H1 (cell line): ENCODE measurements around the gene LCA5. TPM values are rescaled to one million over a fixed set of nuclear protein-coding genes. Genes with fewer than 3 reads are reported as not detected.

ENCODE experiments used
- CTCF ChIA-PET: fragments of 300-600 bp; sonication (Branson Sonifier 250); formaldehyde crosslinking; loops from one replicate; lab custom pipeline; 2021; ENCODE audit not compliant: partially characterized antibody; lab: Charles Lee
- POLR2A ChIA-PET: fragments of 300-600 bp; sonication (Branson Sonifier 250); formaldehyde crosslinking; loops from one replicate; lab custom pipeline; 2021; ENCODE audit warnings: inconsistent platforms; ENCODE audit not compliant: partially characterized antibody; lab: Charles Lee
- DNase-seq, 2 experiments: peaks; one replicate each; pipeline versions ENCODE4 v3.0.0 to v3.0.0-alpha.2; 2010 to 2022; ENCODE audit warnings: low spot score in 2 of 2, low read depth in 1 of 2, mixed read lengths in 1 of 2
- FAIRE-seq: peaks from 2 replicates; lab custom pipeline; 2011; peaks lifted over from hg19 to GRCh38; lab: Jason Lieb, UNC
- H2AFZ ChIP-seq: 2 replicates; pipeline ENCODE4 v1.8.1; 2012; ENCODE audit warnings: low read length, inconsistent platforms
- H2AK5ac ChIP-seq: 2 replicates; pipeline ENCODE4 v1.6.1; 2013; ENCODE audit warnings: low read depth, low read length
- H2BK120ac ChIP-seq: replicated peaks from 2 replicates; pipeline ENCODE3; 2013; ENCODE audit warnings: low read depth, low read length, inconsistent platforms
- H2BK12ac ChIP-seq: 2 replicates; pipeline ENCODE4 v1.6.1; 2013; ENCODE audit warnings: low read depth, low read length
- H2BK15ac ChIP-seq: 2 replicates; pipeline ENCODE4 v1.6.1; 2013; ENCODE audit warnings: low read length
- H2BK20ac ChIP-seq: 2 replicates; pipeline ENCODE4 v1.6.1; 2013; ENCODE audit warnings: low read length
- H2BK5ac ChIP-seq: 2 replicates; pipeline ENCODE4 v1.6.1; 2013; ENCODE audit warnings: low read depth, low read length
- H3K14ac ChIP-seq: 2 replicates; pipeline ENCODE4 v1.6.1; 2013; ENCODE audit warnings: inconsistent platforms; ENCODE audit not compliant: insufficient read length
- H3K18ac ChIP-seq: 2 replicates; pipeline ENCODE4 v1.6.1; 2013; ENCODE audit warnings: low read length; ENCODE audit errors: extremely low read depth
- H3K23ac ChIP-seq: 2 replicates; pipeline ENCODE4 v1.6.1; 2013; ENCODE audit warnings: inconsistent platforms; ENCODE audit not compliant: insufficient read length
- H3K23me2 ChIP-seq: 2 replicates; pipeline ENCODE4 v1.6.1; 2013; ENCODE audit warnings: low read depth, low read length
- H3K27ac ChIP-seq: 2 replicates; pipeline ENCODE4 v1.6.1; 2011; ENCODE audit warnings: low read depth, low read length, inconsistent platforms
- H3K27me3 ChIP-seq, 4 experiments: replicated peaks in 1 of 4; 1 replicate in 1 of 4; 2 replicates in 3 of 4; pipeline versions ENCODE4 v1.6.1 to v1.8.1; 2011 to 2013; ENCODE audit warnings: low read length in 3 of 4, mild to moderate bottlenecking in 3 of 4, inconsistent platforms in 2 of 4, mixed read lengths in 2 of 4, moderate library complexity in 1 of 4; ENCODE audit not compliant: control insufficient read depth in 3 of 4, insufficient read depth in 3 of 4; ENCODE audit errors: extremely low read depth in 1 of 4
- H3K36me3 ChIP-seq, 4 experiments: 2 replicates each; pipeline versions ENCODE4 v1.6.1 to v1.8.1; 2011 to 2013; ENCODE audit warnings: mild to moderate bottlenecking in 4 of 4, low read length in 3 of 4, moderate library complexity in 2 of 4, control low read depth in 1 of 4, inconsistent platforms in 1 of 4; ENCODE audit not compliant: insufficient read depth in 4 of 4, control insufficient read depth in 2 of 4
- H3K4ac ChIP-seq: replicated peaks from 2 replicates; pipeline ENCODE3; 2013; ENCODE audit warnings: low read length, low read depth, mixed read lengths, inconsistent platforms; ENCODE audit not compliant: insufficient read length
- H3K4me1 ChIP-seq, 4 experiments: replicated peaks in 1 of 4; 1 replicate in 1 of 4; 2 replicates in 3 of 4; pipeline versions ENCODE4 v1.6.1 to v1.8.1; 2011 to 2013; ENCODE audit warnings: low read length in 3 of 4, inconsistent platforms in 2 of 4, mixed read lengths in 1 of 4; ENCODE audit not compliant: insufficient read depth in 4 of 4, control insufficient read depth in 3 of 4
- H3K4me2 ChIP-seq, 2 experiments: 2 replicates each; pipeline versions ENCODE4 v1.6.1 to v1.8.1; 2011 to 2013; ENCODE audit warnings: low read depth in 2 of 2, low read length in 2 of 2, control low read depth in 1 of 2, inconsistent platforms in 1 of 2, mild to moderate bottlenecking in 1 of 2; ENCODE audit not compliant: insufficient read depth in 1 of 2
- H3K4me3 ChIP-seq, 4 experiments: fragments of 200-600, 300-600 bp in 1 of 4; sonication (generic), shearing (Covaris generic), sonication (Bioruptor Twin) in 1 of 4; 2 replicates each; pipeline versions ENCODE4 v1.5.1 to v1.8.1; 2011 to 2016; ENCODE audit warnings: low read length in 4 of 4, low read depth in 3 of 4, control low read depth in 2 of 4, inconsistent platforms in 2 of 4, mild to moderate bottlenecking in 2 of 4, mixed read lengths in 1 of 4, moderate library complexity in 1 of 4; ENCODE audit not compliant: insufficient read depth in 2 of 4; ENCODE audit errors: extremely low read depth in 1 of 4
- H3K56ac ChIP-seq: replicated peaks from 2 replicates; pipeline ENCODE3; 2013; ENCODE audit warnings: low read depth, mild to moderate bottlenecking, mixed read lengths, low read length, inconsistent platforms; ENCODE audit not compliant: insufficient read length
- H3K79me1 ChIP-seq: 2 replicates; pipeline ENCODE4 v1.6.1; 2013; ENCODE audit warnings: low read depth, low read length, control low read depth
- H3K79me2 ChIP-seq, 2 experiments: 2 replicates each; pipeline versions ENCODE4 v1.6.1 to v1.8.1; 2012 to 2013; ENCODE audit warnings: low read length in 2 of 2, mild to moderate bottlenecking in 2 of 2, inconsistent platforms in 1 of 2; ENCODE audit not compliant: insufficient read depth in 2 of 2, control insufficient read depth in 1 of 2
- H3K9ac ChIP-seq, 4 experiments: replicated peaks in 1 of 4; 1 replicate in 1 of 4; 2 replicates in 3 of 4; pipeline versions ENCODE4 v1.6.1 to v1.8.1; 2011 to 2013; ENCODE audit warnings: low read depth in 3 of 4, low read length in 3 of 4, control low read depth in 2 of 4, mild to moderate bottlenecking in 2 of 4, moderate library complexity in 2 of 4, inconsistent platforms in 1 of 4; ENCODE audit errors: extremely low read depth in 1 of 4
- H3K9me3 ChIP-seq, 2 experiments: 2 replicates each; pipeline versions ENCODE4 v1.6.1 to v1.8.1; 2012 to 2013; ENCODE audit warnings: mild to moderate bottlenecking in 2 of 2, moderate library complexity in 2 of 2, control low read depth in 1 of 2, inconsistent platforms in 1 of 2, low read depth in 1 of 2, low read length in 1 of 2, mixed read lengths in 1 of 2; ENCODE audit not compliant: insufficient read depth in 2 of 2
- H4K20me1 ChIP-seq, 2 experiments: replicated peaks in 1 of 2; 2 replicates each; pipeline versions ENCODE3 to v1.8.1; 2011 to 2013; ENCODE audit warnings: inconsistent platforms in 2 of 2, low read length in 2 of 2, mild to moderate bottlenecking in 1 of 2; ENCODE audit not compliant: insufficient read depth in 2 of 2, control insufficient read depth in 1 of 2
- H4K5ac ChIP-seq: 2 replicates; pipeline ENCODE4 v1.6.1; 2013; ENCODE audit warnings: low read length, low read depth, mixed read lengths, inconsistent platforms; ENCODE audit not compliant: insufficient read length
- H4K8ac ChIP-seq: 2 replicates; pipeline ENCODE4 v1.8.0; 2013; ENCODE audit warnings: mild to moderate bottlenecking, moderate library complexity, low read length, inconsistent platforms; ENCODE audit not compliant: insufficient read depth; ENCODE audit errors: extremely low read depth
- H4K91ac ChIP-seq: replicated peaks from 2 replicates; pipeline ENCODE3; 2013; ENCODE audit warnings: low read length, mixed read lengths, inconsistent platforms; ENCODE audit not compliant: insufficient read length
- BACH1 ChIP-seq: IDR thresholded peaks from 2 replicates; pipeline ENCODE4 v1.6.1; 2012; ENCODE audit warnings: low read length, improper control_type of control experiment
- BRCA1 ChIP-seq: IDR thresholded peaks from 2 replicates; pipeline ENCODE4 v1.6.1; 2012; ENCODE audit warnings: low read depth, low read length, improper control_type of control experiment
- CBX8 ChIP-seq: fragments of 300-800, 300-1000 bp; sonication (generic); IDR thresholded peaks from 2 replicates; pipeline ENCODE4 v1.7.1; 2016; ENCODE audit warnings: low read depth, low read length, borderline replicate concordance
- GABPA ChIP-seq: IDR thresholded peaks from 2 replicates; pipeline ENCODE4 v1.6.1; 2011; ENCODE audit warnings: mild to moderate bottlenecking, low read length, moderate library complexity, borderline replicate concordance; ENCODE audit not compliant: insufficient read depth
- KDM4A ChIP-seq: IDR thresholded peaks from one replicate; pipeline ENCODE4 v1.7.1; 2012; ENCODE audit warnings: low read depth, mild to moderate bottlenecking, moderate library complexity, low read length, inconsistent platforms; ENCODE audit not compliant: severe bottlenecking
- POLR2AphosphoS5 ChIP-seq: IDR thresholded peaks from 2 replicates; pipeline ENCODE4 v1.6.1; 2011; ENCODE audit warnings: low read depth, low read length
- RNF2 ChIP-seq: fragments of 200-900, 300-1000 bp; sonication (generic); IDR thresholded peaks from 2 replicates; pipeline ENCODE4 v1.7.1; 2016; ENCODE audit warnings: borderline replicate concordance, low read depth, mild to moderate bottlenecking, antibody characterized with exemption, low read length; ENCODE audit not compliant: poor library complexity, severe bottlenecking; ENCODE audit errors: missing control alignments
- TAF1 ChIP-seq: IDR thresholded peaks from 2 replicates; pipeline ENCODE4 v1.6.1; 2011; ENCODE audit warnings: mild to moderate bottlenecking, low read depth, low read length
- TAF7 ChIP-seq: optimal IDR thresholded peaks from 2 replicates; pipeline ENCODE3; 2011; ENCODE audit warnings: low read depth, mild to moderate bottlenecking, inconsistent platforms, low read length, moderate library complexity, borderline replicate concordance
- TBP ChIP-seq: IDR thresholded peaks from 2 replicates; pipeline ENCODE4 v1.6.1; 2011; ENCODE audit warnings: low read depth, low read length, improper control_type of control experiment
- WGBS, 2 experiments: shearing (Covaris generic) in 1 of 2; methylation state at CpG; one replicate each; pipeline versions ENCODE4 v1.1.6 to v1.1.7; 2013 to 2015; ENCODE audit warnings: low lambda C conversion rate in 2 of 2, mixed read lengths in 2 of 2, inconsistent platforms in 1 of 2, low coverage in 1 of 2, missing lambda C conversion rate in 1 of 2; ENCODE audit not compliant: insufficient replicate concordance in 2 of 2, insufficient coverage in 1 of 2, insufficient read length in 1 of 2; ENCODE audit errors: extremely low coverage in 1 of 2, missing lambda C conversion rate in 1 of 2; 5-methylcytosine and 5-hydroxymethylcytosine counted together
- polyA plus RNA-seq, 7 experiments: library from polyadenylated mRNA; depleted of rRNA in 3 of 7; stranded (reverse) in 5 of 7; unstranded in 2 of 7; fragments of >200 nt in 5 of 7; fragments of 200-250 nt in 2 of 7; gene quantifications; 1 replicate in 5 of 7; 2 replicates in 1 of 7; 4 replicates in 1 of 7; pipeline versions ENCODE4 v1.2.1 to v1.2.3, GENCODE V29; 2011 to 2013; ENCODE audit warnings: missing spikeins in 2 of 7, mixed read lengths in 2 of 7
- total RNA-seq: library from RNA; stranded (reverse); fragmentation: NEBNext Ultra II Directional; extraction: Animal tissue kit (Norgen Biotek cat#: 25700); gene quantifications from 2 replicates; pipeline ENCODE4 v1.2.1, GENCODE V29; 2021
- TF ChIP-seq, protein P1 (sequence below): IDR thresholded peaks from 2 replicates; pipeline ENCODE4 v1.6.1; 2012; ENCODE audit warnings: inconsistent platforms
- TF ChIP-seq, protein P2 (sequence below): IDR thresholded peaks from 2 replicates; pipeline ENCODE4 v1.6.1; 2012; ENCODE audit warnings: inconsistent platforms

The LCA5 gene
- total and polyA plus RNA-seq, 2 of the 8 experiments (the other 6 are each of a cell fraction or from before 2014, with no cell fraction given) = 0.44 to 3.6 TPM

DNA sequence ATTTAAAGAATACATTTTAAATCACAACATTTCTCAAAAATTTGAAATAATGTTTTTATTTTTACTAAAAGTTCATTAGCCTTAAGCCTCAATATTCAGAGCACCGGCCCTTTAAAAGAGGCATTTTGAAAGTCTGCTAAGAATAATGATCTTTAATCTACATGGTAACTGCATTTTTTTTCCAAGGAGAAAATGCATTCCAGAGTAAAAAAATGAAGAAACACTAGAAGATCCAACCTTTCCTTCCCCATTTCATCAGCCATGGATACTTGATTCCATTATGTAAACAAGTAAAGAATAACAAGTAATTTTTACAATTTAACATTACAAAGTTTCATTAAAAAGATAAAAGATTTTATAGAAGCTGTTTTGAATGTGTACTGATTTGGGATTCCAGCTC is 21.8 kb downstream of the LCA5 start (continued):
- no peak for TF ChIP-seq BRCA1

DNA sequence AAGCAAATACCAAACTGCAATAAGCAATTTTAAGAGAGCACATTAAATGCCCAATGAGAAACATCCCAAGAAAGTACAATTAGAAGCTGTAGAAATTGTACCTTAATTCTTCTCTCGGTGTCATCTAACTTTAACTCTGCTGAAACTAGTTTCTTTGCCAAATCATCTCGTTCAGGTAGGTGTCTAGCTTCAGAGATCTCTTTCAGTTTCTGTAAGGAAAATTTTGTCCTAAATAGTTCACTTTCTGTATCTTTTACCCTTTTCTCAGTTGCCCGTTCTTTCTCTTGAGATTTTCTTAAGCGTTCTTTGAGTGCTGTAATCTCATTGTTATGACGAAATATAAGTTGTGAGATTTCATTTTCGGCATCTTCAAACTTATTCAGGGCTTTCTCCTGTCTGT is 24.1 kb downstream of the LCA5 start:
- no peak overlapping the region for H2BK20ac ChIP-seq
- no peaks in the 10 kb centered on the region for H4K20me1 ChIP-seq
- H3K18ac ChIP-seq = no peak overlapping the region
- H3K4me1 ChIP-seq = no peaks in the 10 kb centered on the region
- H3K4me3 ChIP-seq = no peak overlapping the region
- H3K36me3 ChIP-seq = no peaks in the 10 kb centered on the region
- no peak for DNase-seq
- ChIA-PET POLR2A (no interaction called here), CTCF (no interaction called here)
- 94% methylated on average over 6 of the region's 6 CpGs; no CpG with 5 or more reads in 1 of the 2 experiments for WGBS, 2 experiments
- H2AK5ac ChIP-seq = no peak overlapping the region
- H2BK120ac ChIP-seq = no peak overlapping the region
- no peak overlapping the region for H3K56ac ChIP-seq
- no peak overlapping the region for H2AFZ ChIP-seq
- no peak overlapping the region for H4K91ac ChIP-seq
- no peak overlapping the region for H3K23ac ChIP-seq
- no peak for FAIRE-seq
- H3K9ac ChIP-seq = no peak overlapping the region
- H3K79me1 ChIP-seq = no peaks in the 10 kb centered on the region
- no peaks in the 10 kb centered on the region for H3K79me2 ChIP-seq
- H3K9me3 ChIP-seq = no peaks in the 10 kb centered on the region
- no peak overlapping the region for H3K27ac ChIP-seq
- no peak overlapping the region for H2BK15ac ChIP-seq
- H3K14ac ChIP-seq = no peak overlapping the region
- no peak overlapping the region for H2BK12ac ChIP-seq
- no peak overlapping the region for H4K8ac ChIP-seq
- no peak overlapping the region for H4K5ac ChIP-seq
- H3K4ac ChIP-seq = no peak overlapping the region
- H2BK5ac ChIP-seq = no peak overlapping the region
- H3K27me3 ChIP-seq = no peaks in the 10 kb centered on the region
- H3K4me2 ChIP-seq = no peak overlapping the region
- no peaks in the 10 kb centered on the region for H3K23me2 ChIP-seq
- TF ChIP-seq, protein P1, sequence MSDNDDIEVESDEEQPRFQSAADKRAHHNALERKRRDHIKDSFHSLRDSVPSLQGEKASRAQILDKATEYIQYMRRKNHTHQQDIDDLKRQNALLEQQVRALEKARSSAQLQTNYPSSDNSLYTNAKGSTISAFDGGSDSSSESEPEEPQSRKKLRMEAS = no peak
- TF ChIP-seq BACH1 (no peak), TBP (no peak), GABPA (no peak), TAF1 (no peak), CBX8 (no peak), RNF2 (no peak), TAF7 (no peak), POLR2AphosphoS5 (no peak), KDM4A (no peak)
- TF ChIP-seq, protein P2, sequence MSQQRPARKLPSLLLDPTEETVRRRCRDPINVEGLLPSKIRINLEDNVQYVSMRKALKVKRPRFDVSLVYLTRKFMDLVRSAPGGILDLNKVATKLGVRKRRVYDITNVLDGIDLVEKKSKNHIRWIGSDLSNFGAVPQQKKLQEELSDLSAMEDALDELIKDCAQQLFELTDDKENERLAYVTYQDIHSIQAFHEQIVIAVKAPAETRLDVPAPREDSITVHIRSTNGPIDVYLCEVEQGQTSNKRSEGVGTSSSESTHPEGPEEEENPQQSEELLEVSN = no peak
